HEK293T (cell line): ENCODE measurements around the gene USP53.
"Not testable (repeated sequence)": the region's sequence is repeated elsewhere in the genome, so short reads cannot be mapped to it uniquely, and the experiment has no call there.

ENCODE experiments used
- CTCF ChIA-PET: fragments of 350-600 bp; formaldehyde crosslinking; extraction: SDS; loops from one replicate; lab custom pipeline; 2021; ENCODE audit warnings: antibody characterized with exemption, inconsistent platforms; lab: Yijun Ruan, JAX
- POLR2A ChIA-PET: fragments of 350-600 bp; formaldehyde crosslinking; extraction: SDS; loops from one replicate; lab custom pipeline; 2020; ENCODE audit warnings: antibody characterized with exemption, inconsistent platforms; lab: Yijun Ruan, JAX
- DNase-seq: peaks from one replicate; pipeline ENCODE4 v3.0.0; 2012; ENCODE audit warnings: mixed read lengths; ENCODE audit errors: extremely low spot score
- ARNT ChIP-seq: fragments of 450-650 bp; IDR thresholded peaks from 2 replicates; pipeline ENCODE4 v1.6.1; 2017; ENCODE audit warnings: mild to moderate bottlenecking
- BHLHE40 ChIP-seq: fragments of 450-650 bp; IDR thresholded peaks from 2 replicates; pipeline ENCODE4 v1.6.1; 2016; ENCODE audit warnings: mild to moderate bottlenecking, moderate library complexity, borderline replicate concordance
- CTBP1 ChIP-seq: fragments of 450-650 bp; IDR thresholded peaks from 2 replicates; pipeline ENCODE4 v1.6.1; 2016; ENCODE audit warnings: borderline replicate concordance
- ELF4 ChIP-seq: fragments of 450-650 bp; IDR thresholded peaks from 2 replicates; pipeline ENCODE4 v1.6.1; 2017; ENCODE audit warnings: antibody characterized with exemption
- FOXA1 ChIP-seq: fragments of 450-650 bp; IDR thresholded peaks from 2 replicates; pipeline ENCODE4 v1.6.1; 2016; ENCODE audit warnings: mild to moderate bottlenecking
- FOXK2 ChIP-seq: fragments of 450-650 bp; IDR thresholded peaks from 2 replicates; pipeline ENCODE4 v1.6.1; 2016; ENCODE audit warnings: mild to moderate bottlenecking
- FOXM1 ChIP-seq: fragments of 450-650 bp; IDR thresholded peaks from 2 replicates; pipeline ENCODE4 v1.6.1; 2017; ENCODE audit warnings: mild to moderate bottlenecking, borderline replicate concordance
- HDGF ChIP-seq: fragments of 450-650 bp; IDR thresholded peaks from 2 replicates; pipeline ENCODE4 v1.6.1; 2017; ENCODE audit warnings: antibody characterized with exemption, borderline replicate concordance
- L3MBTL2 ChIP-seq: fragments of 450-650 bp; conservative IDR thresholded peaks from 2 replicates; pipeline ENCODE4 v1.6.1; 2016; ENCODE audit warnings: mild to moderate bottlenecking
- LEF1 ChIP-seq: fragments of 450-650 bp; IDR thresholded peaks from 2 replicates; pipeline ENCODE4 v1.6.1; 2017; ENCODE audit warnings: mild to moderate bottlenecking, borderline replicate concordance
- NFRKB ChIP-seq: fragments of 450-650 bp; IDR thresholded peaks from 2 replicates; pipeline ENCODE4 v1.6.1; 2016; ENCODE audit warnings: mild to moderate bottlenecking, moderate library complexity
- PKNOX1 ChIP-seq: fragments of 450-650 bp; IDR thresholded peaks from 2 replicates; pipeline ENCODE4 v1.6.1; 2016
- SP1 ChIP-seq: fragments of 450-650 bp; IDR thresholded peaks from 2 replicates; pipeline ENCODE4 v1.6.1; 2017
- SUZ12 ChIP-seq: fragments of 450-650 bp; IDR thresholded peaks from 2 replicates; pipeline ENCODE4 v1.6.1; 2016; ENCODE audit warnings: mild to moderate bottlenecking
- TARDBP ChIP-seq: fragments of 450-650 bp; IDR thresholded peaks from 2 replicates; pipeline ENCODE4 v1.6.1; 2016
- ZNF384 ChIP-seq: fragments of 450-650 bp; IDR thresholded peaks from 2 replicates; pipeline ENCODE4 v1.6.1; 2016

The USP53 gene

GRCh38 chr4:119266153-119266552 is 53.6 kb downstream of the USP53 start:
- CTCF ChIA-PET: no interaction called here
- TF ChIP-seq SP1 (no peak), ZNF384 (no peak), BHLHE40 (no peak), SUZ12 (no peak), ELF4 (no peak), PKNOX1 (no peak), HDGF (no peak), CTBP1 (no peak), FOXM1 (no peak), TARDBP (no peak), NFRKB (no peak), FOXA1 (no peak), LEF1 (no peak), FOXK2 (no peak), L3MBTL2 (no peak), ARNT (no peak)
- DNase-seq: no peak
- POLR2A ChIA-PET: no interaction called here

GRCh38 chr4:119268466-119268865 is 56.0 kb downstream of the USP53 start:
- ChIA-PET CTCF (no interaction called here), POLR2A (interaction anchor here (0.7 kb wide), 1 partner anchor 31 kb away, joined by 3 read pairs; no protein-coding TSS in a partner anchor)
- DNase-seq: no peak
- TF ChIP-seq CTBP1 (no peak), ZNF384 (no peak), HDGF (no peak), TARDBP (no peak), NFRKB (no peak), L3MBTL2 (no peak)

GRCh38 chr4:119271361-119272085 is 59.0 kb downstream of the USP53 start:
- DNase-seq: no peak
- POLR2A ChIA-PET: no interaction called here
- TF ChIP-seq FOXA1 (no peak), FOXM1 (no peak), SP1 (no peak), SUZ12 (no peak), LEF1 (no peak), ELF4 (no peak), NFRKB (no peak), HDGF (no peak), CTBP1 (no peak), FOXK2 (no peak)
- CTCF ChIA-PET: no interaction called here

GRCh38 chr4:119279541-119279940 is 67.0 kb downstream of the USP53 start:
- not testable (repeated sequence) for DNase-seq
- CTCF ChIA-PET: interaction anchor here (0.6 to 0.7 kb wide), 2 partner anchors 65 to 102 kb away, joined by 3 read pairs; no protein-coding TSS in a partner anchor
- POLR2A ChIA-PET: interaction anchor here (0.7 to 1.5 kb wide), 2 partner anchors 67 to 317 kb away, joined by 3 to 10 read pairs; partner anchors contain the start of gene USP53

GRCh38 chr4:119279945-119280344 is 67.4 kb downstream of the USP53 start:
- TF ChIP-seq L3MBTL2: peak; percentile 50
- ChIA-PET CTCF (interaction anchor here (0.6 to 0.7 kb wide), 2 partner anchors 66 to 102 kb away, joined by 3 read pairs; no protein-coding TSS in a partner anchor), POLR2A (interaction anchor here (0.7 to 1.5 kb wide), 2 partner anchors 67 to 318 kb away, joined by 3 to 10 read pairs; partner anchors contain the start of gene USP53)
- not testable (repeated sequence) for DNase-seq

GRCh38 chr4:119281393-119281792 is 68.9 kb downstream of the USP53 start:
- DNase-seq: no peak
- CTCF ChIA-PET: no interaction called here
- POLR2A ChIA-PET: no interaction called here
- TF ChIP-seq PKNOX1 (no peak), ARNT (no peak)

GRCh38 chr4:119284876-119285780 is 72.6 kb downstream of the USP53 start:
- no peak for DNase-seq
- POLR2A ChIA-PET: no interaction called here
- CTCF ChIA-PET: no interaction called here
- TF ChIP-seq ARNT: no peak
- TF ChIP-seq L3MBTL2: no peak
- no peak for TF ChIP-seq BHLHE40
- no peak for TF ChIP-seq FOXM1
- TF ChIP-seq NFRKB: no peak
- no peak for TF ChIP-seq CTBP1
- TF ChIP-seq ZNF384: no peak
- TF ChIP-seq HDGF: no peak
- no peak for TF ChIP-seq FOXA1
- no peak for TF ChIP-seq LEF1
- no peak for TF ChIP-seq ELF4
